Effector memory CD4-positive, alpha-beta T cell (primary cell): ENCODE data around the gene PLCB4.
"Not testable (repeated sequence)": the region's sequence is repeated elsewhere in the genome, so short reads cannot be mapped to it uniquely, and the experiment has no call there.

Source experiments
- DNase-seq, 3 donors: peaks; one replicate each; pipeline ENCODE4 v3.0.0-alpha.2; 2020
- H3K27ac ChIP-seq: 2 replicates; pipeline ENCODE4 v1.7.0; 2013; ENCODE audit warnings: mild to moderate bottlenecking, low read length, moderate library complexity; ENCODE audit not compliant: insufficient read depth, poor library complexity, severe bottlenecking
- H3K27me3 ChIP-seq: replicated peaks from 2 replicates; pipeline ENCODE4 v1.7.0; 2013; ENCODE audit warnings: mild to moderate bottlenecking, low read length; ENCODE audit not compliant: insufficient read depth, control insufficient read depth, poor library complexity, severe bottlenecking
- H3K36me3 ChIP-seq: 2 replicates; pipeline ENCODE4 v1.7.0; 2013; ENCODE audit warnings: mild to moderate bottlenecking, low read length, moderate library complexity; ENCODE audit not compliant: control insufficient read depth, insufficient read depth
- H3K4me1 ChIP-seq: 2 replicates; pipeline ENCODE4 v1.7.0; 2013; ENCODE audit warnings: low read length, mild to moderate bottlenecking; ENCODE audit not compliant: control insufficient read depth, insufficient read depth, poor library complexity, severe bottlenecking
- H3K4me3 ChIP-seq: 2 replicates; pipeline ENCODE4 v1.7.0; 2013; ENCODE audit warnings: low read length, low read depth, mild to moderate bottlenecking; ENCODE audit not compliant: insufficient read depth, poor library complexity, severe bottlenecking
- H3K9me3 ChIP-seq: 2 replicates; pipeline ENCODE4 v1.7.0; 2013; ENCODE audit warnings: mild to moderate bottlenecking, low read length, moderate library complexity; ENCODE audit not compliant: control insufficient read depth

PLCB4 gene

GRCh38 chr20:9031991-9032390 lies 36.9 kb upstream of the PLCB4 start:
- H3K27ac ChIP-seq = no peak overlapping the region
- no peak overlapping the region for H3K4me3 ChIP-seq
- no peaks in the 10 kb centered on the region for H3K9me3 ChIP-seq
- H3K4me1 ChIP-seq = no peaks in the 10 kb centered on the region
- no peaks in the 10 kb centered on the region for H3K27me3 ChIP-seq
- DNase-seq = no peak
- no peaks in the 10 kb centered on the region for H3K36me3 ChIP-seq

- no peaks in the 10 kb centered on the region for H3K36me3 ChIP-seq
- no peaks in the 10 kb centered on the region for H3K4me1 ChIP-seq
- no peak for DNase-seq
- no peak overlapping the region for H3K4me3 ChIP-seq
- no peaks in the 10 kb centered on the region for H3K9me3 ChIP-seq
- H3K27me3 ChIP-seq = no peaks in the 10 kb centered on the region
- no peak overlapping the region for H3K27ac ChIP-seq
Observed at GRCh38 chr20:9032758-9033157, 36.1 kb upstream of the PLCB4 start.

- H3K27me3 ChIP-seq = no peaks in the 10 kb centered on the region
- no peaks in the 10 kb centered on the region for H3K9me3 ChIP-seq
- H3K4me1 ChIP-seq = no peaks in the 10 kb centered on the region
- H3K4me3 ChIP-seq = no peak overlapping the region
- no peak overlapping the region for H3K27ac ChIP-seq
- H3K36me3 ChIP-seq = no peaks in the 10 kb centered on the region
- DNase-seq = no peak
Observed at GRCh38 chr20:9035126-9035525, 33.8 kb upstream of the PLCB4 start.

- no peaks in the 10 kb centered on the region for H3K4me1 ChIP-seq
- H3K27me3 ChIP-seq = no peaks in the 10 kb centered on the region
- H3K36me3 ChIP-seq = no peaks in the 10 kb centered on the region
- H3K9me3 ChIP-seq = no peaks in the 10 kb centered on the region
- H3K4me3 ChIP-seq = no peak overlapping the region
- no peak overlapping the region for H3K27ac ChIP-seq
- DNase-seq = no peak
Observed at GRCh38 chr20:9036593-9036992, 32.3 kb upstream of the PLCB4 start.

GRCh38 chr20:9038791-9039535 lies 29.9 kb upstream of the PLCB4 start:
- Histone ChIP-seq H3K27ac (no peak overlapping the region), H3K4me1 (no peaks in the 10 kb centered on the region), H3K36me3 (no peaks in the 10 kb centered on the region), H3K4me3 (no peak overlapping the region), H3K27me3 (no peaks in the 10 kb centered on the region), H3K9me3 (no peaks in the 10 kb centered on the region)
- no peak for DNase-seq

GRCh38 chr20:9040863-9041524 lies 27.9 kb upstream of the PLCB4 start:
- Histone ChIP-seq H3K9me3 (no peaks in the 10 kb centered on the region), H3K27me3 (no peaks in the 10 kb centered on the region), H3K4me1 (no peaks in the 10 kb centered on the region), H3K4me3 (no peak overlapping the region), H3K36me3 (no peaks in the 10 kb centered on the region), H3K27ac (no peak overlapping the region)
- no peak for DNase-seq

- Histone ChIP-seq H3K9me3 (no peaks in the 10 kb centered on the region), H3K36me3 (no peaks in the 10 kb centered on the region), H3K4me3 (no peak overlapping the region), H3K27ac (no peak overlapping the region), H3K4me1 (no peaks in the 10 kb centered on the region), H3K27me3 (no peaks in the 10 kb centered on the region)
- no peak for DNase-seq
Observed at GRCh38 chr20:9043364-9043763, 25.5 kb upstream of the PLCB4 start.

GRCh38 chr20:9047928-9048327 lies 21.0 kb upstream of the PLCB4 start:
- H3K27ac ChIP-seq, H3K9me3 ChIP-seq, H3K27me3 ChIP-seq, H3K36me3 ChIP-seq, H3K4me3 ChIP-seq, DNase-seq, H3K4me1 ChIP-seq: not testable (repeated sequence)

- H3K27ac ChIP-seq = no peak overlapping the region
- no peaks in the 10 kb centered on the region for H3K9me3 ChIP-seq
- no peaks in the 10 kb centered on the region for H3K36me3 ChIP-seq
- H3K27me3 ChIP-seq = no peaks in the 10 kb centered on the region
- DNase-seq = no peak
- no peaks in the 10 kb centered on the region for H3K4me1 ChIP-seq
- no peak overlapping the region for H3K4me3 ChIP-seq
Observed at GRCh38 chr20:9051508-9051907, 17.4 kb upstream of the PLCB4 start.

- no peak overlapping the region for H3K27ac ChIP-seq
- H3K36me3 ChIP-seq = no peaks in the 10 kb centered on the region
- H3K9me3 ChIP-seq = no peaks in the 10 kb centered on the region
- no peaks in the 10 kb centered on the region for H3K27me3 ChIP-seq
- no peaks in the 10 kb centered on the region for H3K4me1 ChIP-seq
- H3K4me3 ChIP-seq = no peak overlapping the region
- DNase-seq = no peak
Observed at GRCh38 chr20:9052136-9052535, 16.8 kb upstream of the PLCB4 start.
